B cell (primary cell): ENCODE data around the gene FAM43A. TPM values are rescaled to one million over a fixed set of nuclear protein-coding genes. Genes with fewer than 3 reads are reported as not detected.

ENCODE experiments used
- ATAC-seq: fragments of 200-7000 bp; cut with Tn5 transposase; one replicate; pipeline ENCODE4 v1.10.0; 2021; ENCODE audit warnings: low read depth, mild to moderate bottlenecking, moderate number of reproducible peaks, moderate library complexity
- CTCF ChIA-PET: fragments of 350-600 bp; sonication (Branson Sonifier 250); formaldehyde crosslinking; loops from one replicate; lab custom pipeline; 2021; ENCODE audit warnings: antibody characterized with exemption, inconsistent platforms; lab: Charles Lee
- POLR2A ChIA-PET: fragments of 350-600 bp; sonication (Branson Sonifier 250); formaldehyde crosslinking; loops from one replicate; lab custom pipeline; 2021; ENCODE audit warnings: antibody characterized with exemption; lab: Charles Lee
- DNase-seq: peaks from one replicate; pipeline ENCODE4 v3.0.0; 2013
- H2AFZ ChIP-seq: 2 replicates; pipeline ENCODE4 v1.6.1; 2012; ENCODE audit warnings: mild to moderate bottlenecking, low read depth, low read length; ENCODE audit not compliant: insufficient read depth, poor library complexity, severe bottlenecking
- H3K27ac ChIP-seq, 2 donors: 1 replicate in 1 of 2; 2 replicates in 1 of 2; pipeline ENCODE4 v1.5.1; 2012 to 2013; ENCODE audit warnings: low read length in 2 of 2, mild to moderate bottlenecking in 2 of 2, moderate library complexity in 1 of 2
- H3K27me3 ChIP-seq, 4 experiments: fragments of 200-600 bp in 1 of 4; sonication (generic) in 1 of 4; replicated peaks in 1 of 4; 1 replicate in 2 of 4; 2 replicates in 2 of 4; pipeline versions ENCODE4 v1.6.1 to v1.7.0; 2013 to 2016; ENCODE audit warnings: low read length in 3 of 4, mild to moderate bottlenecking in 2 of 4, mixed read lengths in 1 of 4, moderate library complexity in 1 of 4; ENCODE audit not compliant: insufficient read depth in 4 of 4, control insufficient read depth in 3 of 4; ENCODE audit errors: control extremely low read depth in 1 of 4
- H3K36me3 ChIP-seq, 2 experiments: replicated peaks in 1 of 2; 1 replicate in 1 of 2; 2 replicates in 1 of 2; pipeline versions ENCODE4 v1.6.1 to v1.7.1; 2013; ENCODE audit warnings: low read length in 1 of 2; ENCODE audit not compliant: insufficient read depth in 2 of 2, control insufficient read depth in 1 of 2; ENCODE audit errors: control extremely low read depth in 1 of 2, extremely low read depth in 1 of 2
- H3K4me1 ChIP-seq, 2 donors: fragments of 200-600 bp in 1 of 2; sonication (generic) in 1 of 2; 1 replicate in 1 of 2; 2 replicates in 1 of 2; pipeline versions ENCODE4 v1.5.1 to v1.6.1; 2013 to 2017; ENCODE audit warnings: low read length in 2 of 2; ENCODE audit not compliant: control insufficient read depth in 2 of 2, insufficient read depth in 2 of 2
- H3K4me2 ChIP-seq: replicated peaks from 2 replicates; pipeline ENCODE3; 2012; ENCODE audit warnings: mild to moderate bottlenecking, low read depth, low read length; ENCODE audit not compliant: poor library complexity, severe bottlenecking
- H3K4me3 ChIP-seq, 5 experiments: fragments of 200-600 bp in 1 of 5; sonication (generic) in 1 of 5; 1 replicate in 3 of 5; 2 replicates in 2 of 5; pipeline versions ENCODE4 v1.5.1 to v1.7.0; 2011 to 2016; ENCODE audit warnings: low read length in 4 of 5, mild to moderate bottlenecking in 4 of 5, low read depth in 2 of 5, control low read depth in 1 of 5, moderate library complexity in 1 of 5; ENCODE audit not compliant: insufficient read depth in 1 of 5; ENCODE audit errors: control extremely low read depth in 1 of 5, extremely low read depth in 1 of 5
- H3K79me2 ChIP-seq: fragments of 200-600 bp; sonication (generic); one replicate; pipeline ENCODE4 v1.6.0; 2016; ENCODE audit warnings: low read length; ENCODE audit not compliant: control insufficient read depth, insufficient read depth
- H3K9ac ChIP-seq: fragments of 200-600 bp; sonication (generic); 2 replicates; pipeline ENCODE4 v1.6.1; 2017; ENCODE audit warnings: mild to moderate bottlenecking, low read length, moderate library complexity
- H3K9me3 ChIP-seq, 3 donors: one replicate each; pipeline versions ENCODE4 v1.6.1 to v1.7.1; 2013; ENCODE audit warnings: low read length in 2 of 3; ENCODE audit not compliant: control insufficient read depth in 2 of 3, insufficient read depth in 1 of 3; ENCODE audit errors: control extremely low read depth in 1 of 3
- H4K20me1 ChIP-seq: 2 replicates; pipeline ENCODE4 v1.6.0; 2012; ENCODE audit warnings: mild to moderate bottlenecking, low read length; ENCODE audit not compliant: insufficient read depth, control insufficient read depth, poor library complexity, severe bottlenecking
- H3K27ac Mint-ChIP-seq: one replicate; pipeline ENCODE4 v1.8.0; 2021; ENCODE audit warnings: mixed read lengths
- H3K27me3 Mint-ChIP-seq: one replicate; pipeline ENCODE4 v1.8.0; 2021; ENCODE audit warnings: mixed read lengths
- H3K4me1 Mint-ChIP-seq: one replicate; pipeline ENCODE4 v1.8.0; 2021; ENCODE audit warnings: mixed read lengths
- H3K4me3 Mint-ChIP-seq: one replicate; pipeline ENCODE4 v1.8.0; 2021; ENCODE audit warnings: mixed read lengths
- H3K9me3 Mint-ChIP-seq: one replicate; pipeline ENCODE4 v1.8.0; 2022; ENCODE audit warnings: mixed read lengths; ENCODE audit not compliant: insufficient read depth
- EZH2 ChIP-seq: IDR thresholded peaks from 2 replicates; pipeline ENCODE4 v1.6.1; 2012; ENCODE audit warnings: borderline replicate concordance, low read depth, mild to moderate bottlenecking, moderate library complexity, low read length; ENCODE audit not compliant: insufficient read depth, poor library complexity, severe bottlenecking
- WGBS: methylation state at CpG from one replicate; pipeline ENCODE4 v1.1.5; 2013; ENCODE audit warnings: missing lambda C conversion rate; ENCODE audit not compliant: insufficient coverage; 5-methylcytosine and 5-hydroxymethylcytosine counted together
- intact Hi-C: fragments of 100-400 bp; cut with micrococcal nuclease; formaldehyde crosslinking; loops from one replicate; pipeline ENCODE4 v1.10.0; 2022
- polyA plus RNA-seq: library from polyadenylated mRNA; depleted of rRNA; stranded (reverse); fragments of >200 nt; gene quantifications from 2 replicates; pipeline ENCODE4 v1.2.3, GENCODE V29; 2012
- total RNA-seq, 2 donors: library from RNA; stranded (reverse); fragments of 120-200 nt in 1 of 2; gene quantifications; 1 replicate in 1 of 2; 2 replicates in 1 of 2; pipeline versions ENCODE4 v1.2.3 to v1.2.4, GENCODE V29; 2013 to 2022
- TF ChIP-seq, protein P1 (sequence below): fragments of 200-600 bp; IDR thresholded peaks from one replicate; pipeline ENCODE4 v1.8.0; 2022; ENCODE audit warnings: antibody characterized with exemption, mild to moderate bottlenecking

The FAM43A gene
- total and polyA plus RNA-seq, 2 donors (not counting 1 experiment from before 2014, with no cell fraction given): 17.1 to 78.6 TPM

- CTCF ChIA-PET: interaction anchor here (0.7 to 10.9 kb wide), 3 partner anchors 11 to 430 kb away, joined by 3 to 231 read pairs (median 4); partner anchors contain the start of gene FAM43A
- intact Hi-C loops: no loop called here
- POLR2A ChIA-PET: interaction anchor here (1.0 kb wide), 1 partner anchor 409 kb away, joined by 3 read pairs; no protein-coding TSS in a partner anchor
- H3K4me1 Mint-ChIP-seq: peaks cover 10% of the 10 kb centered on the region
- Histone ChIP-seq H2AFZ (no peak overlapping the region), H4K20me1 (no peaks in the 10 kb centered on the region), H3K36me3 (no peaks in the 10 kb centered on the region), H3K4me3 (no peak overlapping the region), H3K27ac (no peak overlapping the region), H3K4me1 (peaks cover 0 to 5% of the 10 kb centered on the region in 2 donors), H3K27me3 (no peaks in the 10 kb centered on the region), H3K4me2 (no peak overlapping the region), H3K9me3 (no peaks in the 10 kb centered on the region), H3K79me2 (peaks cover 5% of the 10 kb centered on the region), H3K9ac (no peak overlapping the region)
- 80% methylated on average over 1 of the region's 1 CpG for WGBS
- no peak for DNase-seq
- peaks cover 7% of the 10 kb centered on the region for H3K27me3 Mint-ChIP-seq
- no peak overlapping the region for H3K4me3 Mint-ChIP-seq
- H3K27ac Mint-ChIP-seq: no peak overlapping the region
- no peaks in the 10 kb centered on the region for H3K9me3 Mint-ChIP-seq
- no peak for ATAC-seq
- TF ChIP-seq EZH2: no peak
- TF ChIP-seq, protein P1, sequence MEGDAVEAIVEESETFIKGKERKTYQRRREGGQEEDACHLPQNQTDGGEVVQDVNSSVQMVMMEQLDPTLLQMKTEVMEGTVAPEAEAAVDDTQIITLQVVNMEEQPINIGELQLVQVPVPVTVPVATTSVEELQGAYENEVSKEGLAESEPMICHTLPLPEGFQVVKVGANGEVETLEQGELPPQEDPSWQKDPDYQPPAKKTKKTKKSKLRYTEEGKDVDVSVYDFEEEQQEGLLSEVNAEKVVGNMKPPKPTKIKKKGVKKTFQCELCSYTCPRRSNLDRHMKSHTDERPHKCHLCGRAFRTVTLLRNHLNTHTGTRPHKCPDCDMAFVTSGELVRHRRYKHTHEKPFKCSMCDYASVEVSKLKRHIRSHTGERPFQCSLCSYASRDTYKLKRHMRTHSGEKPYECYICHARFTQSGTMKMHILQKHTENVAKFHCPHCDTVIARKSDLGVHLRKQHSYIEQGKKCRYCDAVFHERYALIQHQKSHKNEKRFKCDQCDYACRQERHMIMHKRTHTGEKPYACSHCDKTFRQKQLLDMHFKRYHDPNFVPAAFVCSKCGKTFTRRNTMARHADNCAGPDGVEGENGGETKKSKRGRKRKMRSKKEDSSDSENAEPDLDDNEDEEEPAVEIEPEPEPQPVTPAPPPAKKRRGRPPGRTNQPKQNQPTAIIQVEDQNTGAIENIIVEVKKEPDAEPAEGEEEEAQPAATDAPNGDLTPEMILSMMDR: no peak
Observed at GRCh38 chr3:194676471-194676870, 9.2 kb upstream of the FAM43A start.

GRCh38 chr3:194680888-194681615 is 4.6 kb upstream of the FAM43A start:
- intact Hi-C loops: loop anchor here (10.0 kb wide), 1 partner anchor 194 kb away; no protein-coding TSS in a partner anchor
- peaks cover 2% of the 10 kb centered on the region for H4K20me1 ChIP-seq
- Mint-ChIP-seq H3K27me3 (peaks cover 3% of the 10 kb centered on the region), H3K4me3 (no peak overlapping the region), H3K9me3 (no peaks in the 10 kb centered on the region), H3K4me1 (peaks cover 37% of the 10 kb centered on the region), H3K27ac (peak overlapping the region; percentile 23)
- WGBS: 89% methylated on average over 9 of the region's 11 CpGs
- H3K27me3 ChIP-seq: no peaks in the 10 kb centered on the region
- peaks cover 26% of the 10 kb centered on the region for H3K79me2 ChIP-seq
- no peaks in the 10 kb centered on the region for H3K9me3 ChIP-seq
- no peak overlapping the region for H3K4me2 ChIP-seq
- H2AFZ ChIP-seq: peak overlapping the region; percentile 10
- DNase-seq (no peak), ATAC-seq (no peak)
- peaks cover 15 to 20% of the 10 kb centered on the region in 2 donors for H3K4me1 ChIP-seq
- POLR2A ChIA-PET: no interaction called here
- no peak overlapping the region for H3K4me3 ChIP-seq
- no peak overlapping the region for H3K27ac ChIP-seq
- TF ChIP-seq EZH2: no peak
- TF ChIP-seq, protein P1: no peak
- H3K36me3 ChIP-seq: no peaks in the 10 kb centered on the region
- no peak overlapping the region for H3K9ac ChIP-seq
- CTCF ChIA-PET: interaction anchor here (0.9 to 13.4 kb wide), 9 partner anchors 10 to 590 kb away, joined by 3 to 231 read pairs (median 57); partner anchors contain the start of genes LSG1 and XXYLT1
